ENCODE results near the gene AKAP6.

Gene AKAP6

GRCh38 chr14:32509632-32510187 lies 180.6 kb downstream of the AKAP6 start:
- DNase-seq (ENCODE audit: low read depth), result no peak
- H3K4me3 ChIP-seq (ENCODE audit: low read depth, low read length), result no peak overlapping the region
- TF ChIP-seq CTCF (IDR thresholded peaks at IDR 0.05; ENCODE audit: low read depth, low read length, missing control alignments), result no peak

DNA sequence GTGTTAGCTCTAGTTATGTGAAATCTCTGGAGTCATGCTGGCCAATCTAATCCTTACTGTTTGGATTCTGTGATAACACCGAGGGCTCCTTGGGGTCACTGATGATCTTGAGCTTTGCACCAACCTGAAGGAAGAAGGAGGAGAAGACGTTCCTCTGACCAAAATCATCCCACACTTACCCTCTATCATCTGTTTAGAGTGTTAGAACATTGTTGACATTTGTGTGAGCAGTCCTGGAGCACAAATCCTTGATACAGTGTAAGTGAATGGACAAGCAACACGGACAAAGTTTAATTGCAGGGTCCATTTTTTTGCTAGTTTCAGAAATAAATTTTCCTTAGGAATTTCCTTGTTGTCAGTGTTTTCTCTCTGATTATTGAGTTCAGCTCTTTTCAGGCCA lies 181.7 kb downstream of the AKAP6 start:
- TF ChIP-seq CTCF (IDR thresholded peaks at IDR 0.05; ENCODE audit: low read depth, low read length, missing control alignments), result no peak
- no peak overlapping the region for H3K4me3 ChIP-seq (ENCODE audit: low read depth, low read length)
- DNase-seq (ENCODE audit: low read depth), result no peak

DNA sequence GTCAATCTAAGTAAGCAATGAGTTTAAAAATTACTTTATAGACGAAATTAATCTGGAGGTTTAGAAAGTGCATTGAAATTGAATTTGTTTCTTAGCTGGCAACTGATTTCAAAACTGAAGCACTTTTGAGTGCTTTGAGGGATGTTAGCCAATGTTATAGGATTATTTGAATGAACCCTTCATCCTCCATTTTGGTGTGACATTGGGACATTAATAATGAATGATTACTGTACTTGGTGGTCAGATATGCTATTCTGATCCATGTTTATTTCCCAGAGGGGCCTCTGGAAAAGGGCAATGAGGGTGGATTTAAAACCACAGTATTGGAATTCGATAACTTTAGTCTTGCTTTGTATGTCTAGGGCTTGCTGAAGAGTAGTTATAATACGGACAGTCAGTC lies 183.2 kb downstream of the AKAP6 start:
- no peak overlapping the region for H3K4me3 ChIP-seq (ENCODE audit: low read depth, low read length)
- DNase-seq (ENCODE audit: low read depth), result no peak

DNA sequence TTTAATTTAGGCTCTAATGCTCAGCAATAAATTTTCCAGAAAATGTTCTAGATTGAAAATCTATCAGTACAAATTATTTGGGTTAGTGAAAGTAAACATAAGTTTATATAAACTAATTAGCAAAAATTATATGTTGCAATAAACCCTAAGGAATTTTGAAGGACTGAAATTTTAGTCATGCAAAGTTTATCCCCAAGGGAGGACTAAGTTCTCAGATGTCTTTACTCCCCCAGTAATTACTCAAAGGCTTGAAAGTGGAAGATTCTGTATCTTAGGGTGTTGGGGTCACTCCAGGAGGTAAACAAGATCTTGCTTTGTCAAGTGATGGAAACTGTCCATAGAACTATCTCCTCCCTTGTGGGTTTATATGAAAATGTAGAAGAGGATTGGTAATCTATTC lies 183.7 kb downstream of the AKAP6 start:
- H3K4me3 ChIP-seq (ENCODE audit: low read depth, low read length), result no peak overlapping the region
- DNase-seq (ENCODE audit: low read depth), result no peak
- no peak for TF ChIP-seq CTCF (IDR thresholded peaks at IDR 0.05; ENCODE audit: low read depth, low read length, missing control alignments)

More for the DNA sequence above, 183.2 kb downstream of the AKAP6 start:
- no peak for TF ChIP-seq CTCF (IDR thresholded peaks at IDR 0.05; ENCODE audit: low read depth, low read length, missing control alignments)

- DNase-seq (ENCODE audit: low read depth), result no peak
- peak; percentile 9 for TF ChIP-seq CTCF (IDR thresholded peaks at IDR 0.05; ENCODE audit: low read depth, low read length, missing control alignments)
- H3K4me3 ChIP-seq (ENCODE audit: low read depth, low read length), result no peak overlapping the region
Measured at GRCh38 chr14:32513571-32514009, 184.5 kb downstream of the AKAP6 start.

DNA sequence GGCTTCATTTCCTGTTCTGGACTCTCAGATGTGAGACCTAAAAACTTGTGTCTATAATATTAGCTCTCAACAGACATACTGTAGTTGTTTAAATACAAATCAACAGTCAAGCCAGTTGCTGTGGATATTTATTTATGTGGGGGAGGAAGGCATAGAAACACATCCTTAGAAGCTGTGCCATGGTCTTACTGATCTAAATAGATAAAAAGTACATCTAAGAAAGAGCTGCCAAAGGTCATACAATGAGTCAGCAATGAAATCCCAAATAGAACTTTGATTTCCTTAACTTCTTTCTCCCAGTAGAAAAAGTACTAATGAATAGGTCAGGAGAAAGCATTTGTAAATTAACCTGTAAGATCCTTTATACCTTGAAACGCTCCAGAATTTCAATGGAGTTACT lies 185.1 kb downstream of the AKAP6 start:
- DNase-seq (ENCODE audit: low read depth), result no peak
- H3K4me3 ChIP-seq (ENCODE audit: low read depth, low read length), result no peak overlapping the region
- TF ChIP-seq CTCF (IDR thresholded peaks at IDR 0.05; ENCODE audit: low read depth, low read length, missing control alignments), result no peak

DNA sequence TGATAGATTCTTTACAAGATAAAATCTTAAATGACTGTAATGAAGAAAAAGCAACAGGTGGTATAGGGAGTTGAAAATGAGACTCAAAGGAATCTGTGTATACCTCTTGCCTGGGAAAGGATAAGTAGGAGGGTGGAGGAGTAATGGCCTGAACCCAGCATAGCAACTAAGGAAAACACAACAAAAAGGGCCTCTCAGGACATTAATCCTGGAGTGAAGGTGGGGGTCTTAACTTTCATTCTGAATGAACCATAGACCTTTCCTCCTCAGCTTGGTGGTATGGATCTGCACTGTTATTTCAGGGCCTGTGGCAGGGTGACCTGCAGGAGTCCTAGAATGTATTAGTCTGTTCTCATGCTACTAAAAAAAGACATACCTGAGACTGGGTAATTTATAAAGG lies 185.6 kb downstream of the AKAP6 start:
- no peak for TF ChIP-seq CTCF (IDR thresholded peaks at IDR 0.05; ENCODE audit: low read depth, low read length, missing control alignments)
- DNase-seq (ENCODE audit: low read depth), result no peak
- H3K4me3 ChIP-seq (ENCODE audit: low read depth, low read length), result no peak overlapping the region

Measured in GM12864 (cell line).